Natural killer cell treated with Interleukin-12 subunit alpha and Interleukin-12 subunit beta and Interleukin-15 and Interleukin-18, amount 100 ng/mL, for 72 hours (primary cell): ENCODE data around the gene EFNA1. TPM values are rescaled to one million over a fixed set of nuclear protein-coding genes. Genes with fewer than 3 reads are reported as not detected.
A peak's percentile ranks its signal among the peaks of the same experiment; 100 is the strongest.

ENCODE experiments used
- ATAC-seq, 2 donors: fragments of 150-1000 bp; cut with Tn5 transposase in 1 of 2; sonication (Bioruptor Pico), chemical (Tn5 transposase) in 1 of 2; 2 replicates each; pipeline ENCODE4 v1.10.0; 2021
- DNase-seq: peaks from one replicate; pipeline ENCODE4 v3.0.0; 2022; ENCODE audit warnings: low spot score
- H3K27ac Mint-ChIP-seq, 2 donors: 1 replicate in 1 of 2; 2 replicates in 1 of 2; pipeline ENCODE4 v1.8.0; 2022; ENCODE audit warnings: mixed read lengths in 2 of 2, mild to moderate bottlenecking in 1 of 2, moderate library complexity in 1 of 2
- H3K27me3 Mint-ChIP-seq, 2 donors: 1 replicate in 1 of 2; 2 replicates in 1 of 2; pipeline ENCODE4 v1.8.0; 2022; ENCODE audit warnings: mixed read lengths in 2 of 2
- H3K36me3 Mint-ChIP-seq: one replicate; pipeline ENCODE4 v1.8.0; 2022; ENCODE audit warnings: mixed read lengths
- H3K4me1 Mint-ChIP-seq, 2 donors: 1 replicate in 1 of 2; 2 replicates in 1 of 2; pipeline ENCODE4 v1.8.0; 2022; ENCODE audit warnings: low read depth in 2 of 2, mixed read lengths in 2 of 2, mild to moderate bottlenecking in 1 of 2
- H3K4me3 Mint-ChIP-seq: one replicate; pipeline ENCODE4 v1.8.0; 2022; ENCODE audit warnings: mixed read lengths
- H3K9me3 Mint-ChIP-seq: 2 replicates; pipeline ENCODE4 v1.8.0; 2022; ENCODE audit warnings: mixed read lengths
- total RNA-seq, 2 donors: library from RNA; stranded (reverse); gene quantifications; one replicate each; pipeline ENCODE4 v1.2.3, GENCODE V29; 2022

Gene EFNA1
- total RNA-seq, 2 donors from 2014 or later, result not detected

- no peaks in the 10 kb centered on the region for H3K9me3 Mint-ChIP-seq
- ATAC-seq (peak; percentile 25 to 43), DNase-seq (peak; percentile 80)
- H3K4me3 Mint-ChIP-seq, result peak overlapping the region; percentile 92
- H3K27ac Mint-ChIP-seq, result peak overlapping the region; percentile 90 to 91
- peaks cover 17 to 24% of the 10 kb centered on the region in 2 donors for H3K27me3 Mint-ChIP-seq
- H3K4me1 Mint-ChIP-seq, result peaks cover 25 to 30% of the 10 kb centered on the region in 2 donors
- H3K36me3 Mint-ChIP-seq, result peaks cover 6% of the 10 kb centered on the region
Observed at GRCh38 chr1:155085504-155086127, 42.1 kb upstream of the EFNA1 start.

GRCh38 chr1:155086128-155086741 lies 41.4 kb upstream of the EFNA1 start:
- Mint-ChIP-seq H3K27ac (no peak overlapping the region), H3K4me3 (peak overlapping the region; percentile 52), H3K27me3 (peaks cover 17 to 21% of the 10 kb centered on the region in 2 donors), H3K4me1 (peaks cover 24 to 31% of the 10 kb centered on the region in 2 donors), H3K36me3 (peaks cover 6% of the 10 kb centered on the region), H3K9me3 (no peaks in the 10 kb centered on the region)
- DNase-seq (peak; percentile 81), ATAC-seq (peak in 1 of 2 donors; percentile 25)

GRCh38 chr1:155086856-155087535 lies 40.7 kb upstream of the EFNA1 start:
- no peak for DNase-seq
- Mint-ChIP-seq H3K9me3 (no peaks in the 10 kb centered on the region), H3K27ac (no peak overlapping the region), H3K4me1 (peaks cover 21 to 26% of the 10 kb centered on the region in 2 donors), H3K27me3 (peaks cover 11 to 14% of the 10 kb centered on the region in 2 donors), H3K36me3 (no peaks in the 10 kb centered on the region), H3K4me3 (no peak overlapping the region)
- no peak for ATAC-seq

- peak; percentile 74 to 81 for ATAC-seq
- Mint-ChIP-seq H3K27me3 (peaks cover 8 to 14% of the 10 kb centered on the region in 2 donors), H3K4me1 (peaks cover 4% of the 10 kb centered on the region in 2 donors)
Observed at GRCh38 chr1:155091071-155092051, 36.3 kb upstream of the EFNA1 start.

GRCh38 chr1:155092131-155092530 lies 35.5 kb upstream of the EFNA1 start:
- no peaks in the 10 kb centered on the region for H3K36me3 Mint-ChIP-seq
- H3K27me3 Mint-ChIP-seq, result peaks cover 8 to 14% of the 10 kb centered on the region in 2 donors
- H3K4me1 Mint-ChIP-seq, result peaks cover 4% of the 10 kb centered on the region in 2 donors
- no peak overlapping the region for H3K27ac Mint-ChIP-seq
- H3K4me3 Mint-ChIP-seq, result no peak overlapping the region
- no peak for ATAC-seq
- H3K9me3 Mint-ChIP-seq, result no peaks in the 10 kb centered on the region
- no peak for DNase-seq

More at GRCh38 chr1:155091071-155092051, 36.3 kb upstream of the EFNA1 start:
- Mint-ChIP-seq H3K27ac (no peak overlapping the region), H3K4me3 (no peak overlapping the region), H3K36me3 (no peaks in the 10 kb centered on the region), H3K9me3 (no peaks in the 10 kb centered on the region)
- DNase-seq, result peak; percentile 83

- DNase-seq (no peak), ATAC-seq (no peak)
- Mint-ChIP-seq H3K27me3 (peaks cover 8 to 14% of the 10 kb centered on the region in 2 donors), H3K9me3 (no peaks in the 10 kb centered on the region), H3K27ac (no peak overlapping the region), H3K4me3 (no peak overlapping the region), H3K36me3 (no peaks in the 10 kb centered on the region), H3K4me1 (peaks cover 4% of the 10 kb centered on the region in 2 donors)
Observed at GRCh38 chr1:155092641-155093040, 35.0 kb upstream of the EFNA1 start.

GRCh38 chr1:155093911-155094621 lies 33.6 kb upstream of the EFNA1 start:
- no peak for DNase-seq
- Mint-ChIP-seq H3K9me3 (no peaks in the 10 kb centered on the region), H3K4me3 (no peak overlapping the region), H3K27ac (no peak overlapping the region), H3K27me3 (peaks cover 8 to 14% of the 10 kb centered on the region in 2 donors), H3K36me3 (no peaks in the 10 kb centered on the region), H3K4me1 (peaks cover 4% of the 10 kb centered on the region in 2 donors)
- ATAC-seq, result peak in 1 of 2 donors; percentile 29

- DNase-seq (no peak), ATAC-seq (no peak)
- H3K27ac Mint-ChIP-seq, result no peak overlapping the region
- H3K27me3 Mint-ChIP-seq, result peaks cover 8 to 14% of the 10 kb centered on the region in 2 donors
- H3K9me3 Mint-ChIP-seq, result no peaks in the 10 kb centered on the region
- H3K4me3 Mint-ChIP-seq, result no peak overlapping the region
- H3K4me1 Mint-ChIP-seq, result peaks cover 4% of the 10 kb centered on the region in 2 donors
- no peaks in the 10 kb centered on the region for H3K36me3 Mint-ChIP-seq
Observed at GRCh38 chr1:155094622-155094948, 33.1 kb upstream of the EFNA1 start.

GRCh38 chr1:155099331-155099730 lies 28.3 kb upstream of the EFNA1 start:
- H3K4me1 Mint-ChIP-seq, result no peaks in the 10 kb centered on the region
- H3K9me3 Mint-ChIP-seq, result no peaks in the 10 kb centered on the region
- no peak overlapping the region for H3K27ac Mint-ChIP-seq
- DNase-seq (no peak), ATAC-seq (no peak)
- no peaks in the 10 kb centered on the region for H3K36me3 Mint-ChIP-seq
- no peak overlapping the region for H3K4me3 Mint-ChIP-seq
- H3K27me3 Mint-ChIP-seq, result peaks cover 8 to 14% of the 10 kb centered on the region in 2 donors

- ATAC-seq (no peak), DNase-seq (no peak)
- H3K9me3 Mint-ChIP-seq, result no peaks in the 10 kb centered on the region
- H3K4me1 Mint-ChIP-seq, result no peaks in the 10 kb centered on the region
- H3K36me3 Mint-ChIP-seq, result no peaks in the 10 kb centered on the region
- no peak overlapping the region for H3K4me3 Mint-ChIP-seq
- H3K27me3 Mint-ChIP-seq, result peaks cover 5 to 7% of the 10 kb centered on the region in 2 donors
- H3K27ac Mint-ChIP-seq, result no peak overlapping the region
Observed at GRCh38 chr1:155103325-155103724, 24.4 kb upstream of the EFNA1 start.

- DNase-seq, result no peak
Observed at GRCh38 chr1:155104605-155105534, 22.8 kb upstream of the EFNA1 start.

GRCh38 chr1:155105604-155106011 lies 22.1 kb upstream of the EFNA1 start:
- DNase-seq (no peak), ATAC-seq (no peak)
- H3K4me3 Mint-ChIP-seq, result no peak overlapping the region
- no peaks in the 10 kb centered on the region for H3K9me3 Mint-ChIP-seq
- no peaks in the 10 kb centered on the region for H3K4me1 Mint-ChIP-seq
- peaks cover 5 to 7% of the 10 kb centered on the region in 2 donors for H3K27me3 Mint-ChIP-seq
- no peak overlapping the region for H3K27ac Mint-ChIP-seq
- no peaks in the 10 kb centered on the region for H3K36me3 Mint-ChIP-seq

More at GRCh38 chr1:155104605-155105534, 22.8 kb upstream of the EFNA1 start:
- H3K9me3 Mint-ChIP-seq, result no peaks in the 10 kb centered on the region
- H3K27me3 Mint-ChIP-seq, result peaks cover 5 to 7% of the 10 kb centered on the region in 2 donors
- ATAC-seq, result no peak
- no peak overlapping the region for H3K27ac Mint-ChIP-seq
- H3K4me3 Mint-ChIP-seq, result no peak overlapping the region
- no peaks in the 10 kb centered on the region for H3K36me3 Mint-ChIP-seq
- no peaks in the 10 kb centered on the region for H3K4me1 Mint-ChIP-seq
